Activated gamma-delta T cell treated with Interleukin-2 at 50 U/mL for 16 hours (primary cell): ENCODE measurements around the gene MITF.

ENCODE experiments used
- DNase-seq: peaks from one replicate; pipeline ENCODE4 v3.0.0-alpha.2; 2020

MITF gene

GRCh38 chr3:69739204-69740102 is at the start of gene MITF:
TSS of gene MITF (plus strand) at chr3:69739464. CDS start at chr3:69739598, 134 bp downstream.
- no peak for DNase-seq

GRCh38 chr3:69691860-69692259 is 47.4 kb upstream of the MITF start:
- no peak for DNase-seq

GRCh38 chr3:69692761-69693160 is 46.5 kb upstream of the MITF start:
- DNase-seq = no peak

GRCh38 chr3:69695443-69695842 is 43.8 kb upstream of the MITF start:
- no peak for DNase-seq

- DNase-seq = no peak
These were observed 43.3 kb upstream of the MITF start for GRCh38 chr3:69695933-69696332.

- DNase-seq = no peak
These were observed 42.9 kb upstream of the MITF start for GRCh38 chr3:69696367-69696766.

GRCh38 chr3:69697381-69697780 is 41.9 kb upstream of the MITF start:
- DNase-seq = no peak

- no peak for DNase-seq
These were observed 40.5 kb upstream of the MITF start for GRCh38 chr3:69698728-69699127.

GRCh38 chr3:69699183-69699582 is 40.1 kb upstream of the MITF start:
- no peak for DNase-seq

- DNase-seq = no peak
These were observed 38.3 kb upstream of the MITF start for GRCh38 chr3:69700949-69701348.

GRCh38 chr3:69710153-69710977 is 28.9 kb upstream of the MITF start:
- DNase-seq = no peak

GRCh38 chr3:69712269-69712668 is 27.0 kb upstream of the MITF start:
- DNase-seq = no peak

GRCh38 chr3:69712933-69713332 is 26.3 kb upstream of the MITF start:
- DNase-seq = no peak

GRCh38 chr3:69715204-69715603 is 24.1 kb upstream of the MITF start:
- no peak for DNase-seq

- DNase-seq = no peak
These were observed 23.1 kb upstream of the MITF start for GRCh38 chr3:69716119-69716518.

GRCh38 chr3:69718866-69719586 is 20.2 kb upstream of the MITF start:
- no peak for DNase-seq

- DNase-seq = no peak
These were observed 19.6 kb upstream of the MITF start for GRCh38 chr3:69719587-69720122.

GRCh38 chr3:69720824-69721223 is 18.4 kb upstream of the MITF start:
- DNase-seq = no peak

GRCh38 chr3:69723389-69723788 is 15.9 kb upstream of the MITF start:
- no peak for DNase-seq

- DNase-seq = no peak
These were observed 14.4 kb upstream of the MITF start for GRCh38 chr3:69724722-69725435.

GRCh38 chr3:69725994-69726571 is 13.2 kb upstream of the MITF start:
- no peak for DNase-seq
